SH-SY5Y (cell line): ENCODE data around the gene RNF215.

Experiments used
- GATA2 ChIP-seq: IDR thresholded peaks from 2 replicates; pipeline ENCODE4 v1.6.1; 2011; ENCODE audit warnings: mild to moderate bottlenecking, low read depth, low read length
- GATA3 ChIP-seq: IDR thresholded peaks from 2 replicates; pipeline ENCODE4 v1.6.1; 2011; ENCODE audit warnings: low read depth, mild to moderate bottlenecking, low read length, moderate library complexity

DNA sequence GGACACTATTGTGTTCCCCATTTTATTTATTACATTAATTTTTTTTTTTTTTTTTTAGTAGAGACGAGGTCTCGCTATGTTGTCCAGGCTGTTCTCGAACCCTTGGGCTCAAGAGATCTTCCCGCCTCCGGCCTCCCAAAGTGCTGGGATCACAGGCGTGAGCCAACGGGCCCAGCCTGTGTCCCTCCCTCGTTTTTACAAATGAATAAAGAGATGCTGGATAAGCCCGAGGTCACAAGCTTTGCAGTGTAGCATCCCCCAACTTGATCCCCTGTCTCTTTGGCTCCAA is 38.1 kb upstream of the RNF215 start:
- TF ChIP-seq GATA2 (no peak), GATA3 (no peak)
